ENCODE measurements around the gene UBXN2A.
A peak's percentile ranks its signal among the peaks of the same experiment; 100 is the strongest.
"Not testable (repeated sequence)": the region's sequence is repeated elsewhere in the genome, so short reads cannot be mapped to it uniquely, and the experiment has no call there.

The UBXN2A gene

DNA sequence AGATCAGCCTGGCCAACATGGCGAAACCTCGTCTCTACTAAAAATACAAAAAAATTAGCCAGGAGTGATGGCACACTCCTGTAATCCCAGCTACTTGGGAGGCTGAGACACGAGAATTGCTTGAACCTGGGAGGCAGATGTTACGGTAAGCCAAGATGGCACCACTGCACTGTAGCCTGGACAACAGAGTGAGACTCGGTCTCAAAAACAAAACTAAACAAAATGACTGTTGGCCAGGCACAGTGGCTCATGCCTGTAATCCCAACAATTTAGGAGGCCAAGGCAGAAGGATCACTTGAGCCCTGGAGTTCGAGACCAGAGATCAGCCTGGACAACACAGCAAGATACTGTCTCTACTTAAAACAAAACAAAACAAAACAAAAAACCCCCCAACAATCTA, 102.9 kb downstream of the UBXN2A start:
- DNase-seq (ENCODE audit: low read depth in 1 of 2, low spot score in 1 of 2) = not testable (repeated sequence)

DNA sequence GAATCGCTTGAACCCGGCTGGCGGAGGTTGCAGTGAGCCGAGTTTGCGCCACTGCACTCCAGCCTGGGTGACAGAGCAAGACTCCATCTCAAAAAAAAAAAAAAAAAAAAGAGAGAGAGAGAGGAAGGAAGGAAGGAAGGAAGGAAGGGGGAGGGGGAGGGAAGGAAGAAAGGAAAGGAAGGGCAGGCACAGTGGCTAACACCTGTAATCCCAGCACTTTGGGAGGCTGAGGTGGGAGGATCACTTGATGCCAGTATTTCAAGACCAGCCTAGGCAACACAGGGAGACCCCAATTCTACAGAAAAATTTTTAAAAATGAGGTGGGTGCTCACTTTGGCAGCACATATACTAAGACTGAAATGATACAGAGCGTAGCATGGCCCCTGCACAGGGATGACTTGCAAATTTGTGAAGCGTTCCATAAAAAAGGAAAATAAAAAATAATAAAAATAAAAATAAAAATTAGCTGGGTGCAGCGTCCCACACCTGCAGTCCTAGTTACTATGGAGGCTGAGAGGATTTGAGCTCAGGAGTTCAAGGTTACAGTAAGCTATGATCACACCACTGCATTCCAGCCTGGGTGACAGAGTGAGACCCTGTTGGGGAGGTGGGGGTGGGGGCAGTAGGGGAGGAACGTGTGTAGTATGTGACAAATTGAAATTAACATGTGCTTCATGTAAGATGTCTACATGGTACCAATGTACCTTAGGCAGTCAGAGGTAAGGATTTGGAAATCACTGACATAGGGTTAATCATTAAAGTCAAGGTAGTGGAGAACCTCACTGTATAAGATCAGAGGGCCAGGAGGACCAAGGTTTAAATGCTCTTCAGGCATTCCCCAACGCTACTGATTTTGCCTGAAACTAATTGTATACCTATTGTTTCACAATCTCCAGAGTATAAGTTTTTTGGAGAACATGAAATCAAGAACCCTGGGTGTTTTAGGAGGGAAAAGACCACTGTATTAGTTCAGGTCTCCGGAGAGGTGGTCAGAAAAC, 105.5 kb downstream of the UBXN2A start:
- DNase-seq (ENCODE audit: low read depth in 1 of 2, low spot score in 1 of 2) = no peak

DNA sequence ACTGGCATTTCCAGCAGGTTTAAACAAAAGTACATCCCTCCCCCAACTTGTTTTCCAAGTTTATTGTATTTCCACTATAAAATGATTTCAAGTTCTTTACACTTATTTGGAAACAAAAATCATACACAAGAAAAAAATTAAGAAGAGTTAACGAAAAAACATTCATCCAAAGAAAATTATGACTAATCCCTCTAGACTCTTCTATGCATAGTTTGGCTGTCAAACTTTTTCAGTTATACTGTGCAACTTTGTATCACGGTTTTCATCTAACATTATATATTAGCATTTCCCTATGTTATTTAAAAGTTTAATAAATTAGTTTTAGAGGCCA, 106.3 kb downstream of the UBXN2A start:
- no peak for DNase-seq (ENCODE audit: low read depth in 1 of 2, low spot score in 1 of 2)

DNA sequence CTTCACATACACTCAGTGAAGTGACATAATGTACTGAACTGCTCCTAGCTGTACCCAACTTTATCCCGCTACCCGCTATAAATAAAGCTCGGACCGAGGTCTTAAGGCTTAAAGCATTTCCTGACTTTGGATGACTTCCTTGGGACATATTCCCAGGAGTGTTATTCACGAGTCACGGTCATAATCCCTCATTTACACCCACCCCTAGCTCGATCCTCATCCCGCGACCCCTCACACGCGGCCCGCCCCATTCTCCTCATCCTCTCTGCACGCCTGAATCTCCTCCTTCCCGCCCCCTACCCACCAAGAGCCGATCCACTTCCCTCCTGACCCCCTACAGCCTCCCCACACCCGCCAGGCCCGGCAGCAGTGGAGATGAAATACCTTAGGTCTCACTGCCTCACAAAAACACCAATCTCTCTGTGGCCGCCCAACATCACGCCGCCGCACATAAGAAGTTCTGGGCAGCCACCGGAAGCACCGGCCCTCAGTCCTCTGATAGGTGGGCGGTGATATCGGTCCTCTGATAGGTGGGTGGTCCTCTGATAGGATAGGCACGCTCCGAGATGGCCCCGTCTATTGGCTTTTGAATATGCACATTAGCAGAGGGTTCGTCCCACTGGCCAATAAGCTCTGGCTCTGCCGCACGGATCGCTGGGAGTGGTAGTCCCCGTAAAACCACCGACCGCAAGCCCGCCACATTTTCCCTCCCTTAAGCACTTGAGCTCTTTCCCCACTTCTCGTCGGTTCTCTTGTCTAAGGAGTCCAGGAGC, 106.9 kb downstream of the UBXN2A start, which contains the start of gene WDCP:
Gene WDCP, minus strand, starts transcription at position 462 of the 773 bp plus-strand sequence. CDS start 7,897 bp downstream, outside the sequence.
- DNase-seq (ENCODE audit: low read depth in 1 of 2, low spot score in 1 of 2) = peak; percentile 78 to 95

DNA sequence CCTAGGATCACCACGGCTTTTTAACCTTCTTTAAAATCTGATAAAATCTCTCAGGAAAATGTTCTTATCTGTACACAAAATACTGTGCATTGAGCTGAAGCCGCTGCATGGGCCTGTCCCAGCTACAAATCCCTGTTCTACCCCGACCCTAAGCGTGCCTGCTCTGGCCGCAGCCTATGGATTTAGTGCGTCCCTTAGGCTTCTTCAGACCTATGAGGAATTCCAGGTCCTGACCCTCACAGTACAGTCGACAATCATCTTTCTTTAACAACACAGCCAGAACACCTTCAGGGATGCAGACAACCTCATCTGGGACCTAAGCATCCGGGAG, 107.4 kb downstream of the UBXN2A start:
- DNase-seq (ENCODE audit: low read depth in 1 of 2, low spot score in 1 of 2) = no peak

DNA sequence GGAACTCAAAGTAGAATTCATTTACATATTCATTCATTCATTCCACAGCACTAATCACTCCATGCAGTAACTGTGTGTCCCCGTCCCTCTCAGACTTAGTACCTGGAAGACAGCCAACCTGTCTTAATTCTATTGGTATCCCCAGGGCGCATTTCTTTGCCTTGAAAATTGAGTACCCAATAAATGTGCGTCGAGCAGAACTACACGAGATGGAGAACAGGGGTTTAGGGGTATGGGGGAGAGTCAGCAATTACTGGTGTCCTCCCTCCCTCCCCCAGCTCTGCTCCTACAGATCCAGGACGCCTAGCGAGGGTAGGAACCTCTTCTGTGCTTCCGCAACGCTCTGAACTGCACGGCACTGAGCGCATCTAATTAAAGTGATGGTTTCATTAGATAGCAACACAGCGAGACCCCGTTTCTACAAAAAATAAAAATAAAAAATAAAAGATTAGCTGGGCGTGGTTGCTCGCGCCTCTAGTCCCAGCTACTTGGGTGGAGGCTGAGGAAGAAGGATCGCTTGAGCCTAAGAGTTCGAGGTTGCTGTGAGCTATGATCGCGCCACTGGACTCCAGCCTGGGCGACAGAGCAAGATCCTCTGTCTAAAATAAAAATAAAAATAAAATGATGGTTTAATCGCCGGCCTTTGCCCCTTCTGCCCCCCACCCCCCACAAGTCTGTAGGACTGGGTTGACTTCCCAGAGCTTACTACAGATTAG, 108.7 kb downstream of the UBXN2A start:
- no peak for DNase-seq (ENCODE audit: low read depth in 1 of 2, low spot score in 1 of 2)

DNA sequence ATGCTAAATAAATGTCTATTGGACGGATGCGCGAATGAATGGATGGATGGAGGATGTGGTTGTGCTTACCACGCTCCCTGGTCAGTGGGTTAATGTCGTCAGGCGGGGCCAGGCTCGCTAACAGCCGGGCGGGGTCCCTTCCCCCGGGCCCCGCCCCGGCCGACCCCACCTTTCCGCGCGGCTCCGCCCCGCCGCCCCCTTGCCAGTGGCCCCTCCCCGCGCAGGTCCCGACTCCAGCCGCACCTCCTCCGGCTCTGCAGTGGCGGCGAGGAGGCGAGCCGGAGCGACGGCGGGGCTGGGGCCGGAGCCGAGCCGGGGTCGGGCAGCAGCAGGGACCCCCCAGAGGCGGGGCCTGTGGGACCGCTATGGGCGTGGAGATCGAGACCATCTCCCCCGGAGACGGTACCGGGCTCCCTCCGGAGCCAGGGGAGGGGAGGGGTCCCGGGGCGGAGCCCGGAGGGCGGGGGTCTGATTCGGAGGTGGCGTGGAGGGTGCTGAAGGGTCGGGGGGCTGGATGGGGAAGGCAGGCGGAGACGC, 109.3 kb downstream of the UBXN2A start, which contains the start of gene FKBP1B:
Gene FKBP1B, plus strand, starts transcription at position 257 of the 537 bp plus-strand sequence. Its CDS starts 109 bp downstream, at position 366.
- peak in 1 of 2 donors; percentile 15 for DNase-seq (ENCODE audit: low read depth in 1 of 2, low spot score in 1 of 2)

DNA sequence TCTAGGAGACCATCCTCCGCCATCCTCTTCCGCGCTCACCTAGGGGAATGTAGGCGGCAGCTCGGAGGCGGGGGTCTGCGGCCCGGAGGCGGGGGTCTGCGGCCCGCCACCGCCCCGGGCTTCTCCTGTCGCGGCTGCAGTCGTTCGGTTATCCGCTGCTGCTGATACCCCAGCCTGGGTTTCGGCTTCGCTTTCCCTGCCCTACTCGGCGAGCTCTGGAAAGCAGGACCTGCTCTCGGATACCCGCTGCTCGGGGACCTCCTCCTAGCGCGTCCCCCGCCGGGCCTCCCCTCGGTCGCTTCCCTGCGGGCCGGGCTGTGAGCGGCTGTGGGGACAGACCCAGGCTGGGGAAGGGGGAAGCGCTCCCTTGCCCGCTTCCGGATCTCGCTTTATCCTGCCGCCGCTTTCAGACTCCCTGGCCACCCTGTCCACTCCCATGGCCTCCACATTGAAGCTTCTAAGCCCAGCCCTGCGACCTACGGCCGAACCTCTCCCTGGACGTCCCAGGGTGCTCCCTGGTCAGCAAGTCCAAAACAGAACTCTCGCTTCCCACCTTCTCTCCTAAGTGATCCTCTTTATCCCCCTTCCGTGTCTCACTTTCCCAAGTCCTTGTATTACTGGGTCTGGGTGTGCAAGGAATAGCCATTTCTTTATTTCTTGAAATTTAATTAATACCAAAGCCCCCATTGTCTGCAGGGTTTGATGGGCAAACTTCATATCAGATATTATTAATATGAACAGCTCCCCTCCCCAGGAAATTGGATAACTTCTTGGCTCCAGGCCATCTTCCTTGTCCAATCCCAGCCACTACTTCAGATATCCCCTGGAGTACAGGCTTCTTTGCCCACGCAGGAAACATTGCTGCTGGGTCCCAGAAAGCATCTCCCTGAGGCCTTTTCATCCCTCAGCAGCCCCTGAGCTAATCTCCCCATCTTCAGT, 110.0 kb downstream of the UBXN2A start:
- DNase-seq (ENCODE audit: low read depth in 1 of 2, low spot score in 1 of 2) = no peak

DNA sequence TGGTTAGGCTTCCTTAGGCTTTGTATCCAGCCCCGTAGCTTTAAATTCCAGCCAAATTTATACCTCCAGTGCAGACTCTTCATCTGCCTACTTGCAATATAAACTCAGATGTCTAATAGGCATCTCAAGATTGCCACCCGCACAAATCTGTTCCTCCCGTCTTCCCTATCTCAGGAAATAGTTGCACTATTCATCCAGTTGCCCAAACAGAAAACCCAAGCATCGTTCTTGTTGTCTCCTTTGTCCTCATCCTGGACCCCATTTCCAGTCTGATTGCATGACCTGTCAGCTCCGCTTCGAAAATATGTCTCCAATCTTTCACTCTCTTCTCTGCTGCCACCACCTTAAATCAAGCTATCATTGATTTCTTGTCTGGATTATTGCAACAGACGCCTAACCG, 111.6 kb downstream of the UBXN2A start:
- no peak for DNase-seq (ENCODE audit: low read depth in 1 of 2, low spot score in 1 of 2)

DNA sequence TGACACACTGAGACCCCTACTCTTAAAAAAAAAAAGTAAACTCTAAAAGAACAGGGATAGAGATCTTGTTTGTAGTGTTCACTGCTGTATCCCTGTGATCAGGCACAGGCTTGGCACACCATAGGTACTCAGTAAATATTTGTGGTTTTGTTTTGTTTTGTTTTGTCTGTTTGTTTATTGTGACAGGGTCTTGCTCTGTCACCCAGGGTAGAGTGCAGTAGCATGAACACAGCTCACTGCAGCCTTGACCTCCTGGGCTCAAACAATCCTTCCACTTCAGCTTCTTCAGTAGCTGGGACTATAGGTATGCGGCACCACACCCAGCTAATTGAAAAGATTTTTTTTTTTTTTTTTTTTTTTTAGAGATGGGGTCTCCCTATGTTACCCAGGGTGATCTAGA, 112.7 kb downstream of the UBXN2A start:
- no peak for DNase-seq (ENCODE audit: low read depth in 1 of 2, low spot score in 1 of 2)

Measured in activated CD4-positive, alpha-beta T cell treated with anti-CD3 and anti-CD28 coated beads, Interleukin-2, amount 50 U/mL, for 24 hours (primary cell).